COLO829 (cell line): ENCODE measurements around the gene PDE7B.

Experiments
- DNase-seq: peaks from one replicate; pipeline ENCODE4 v3.0.0; 2012; ENCODE audit warnings: low spot score

PDE7B gene

GRCh38 chr6:136150961-136151360 is 299.5 kb downstream of the PDE7B start:
- DNase-seq: no peak

- DNase-seq: no peak
These were observed 302.3 kb downstream of the PDE7B start for GRCh38 chr6:136153707-136154375.

GRCh38 chr6:136155191-136155590 is 303.7 kb downstream of the PDE7B start:
- DNase-seq: no peak

- no peak for DNase-seq
These were observed 306.2 kb downstream of the PDE7B start for GRCh38 chr6:136157743-136158142.

- DNase-seq: no peak
These were observed 306.9 kb downstream of the PDE7B start for GRCh38 chr6:136158387-136158821.

GRCh38 chr6:136158971-136159370 is 307.5 kb downstream of the PDE7B start:
- no peak for DNase-seq

- no peak for DNase-seq
These were observed 308.7 kb downstream of the PDE7B start for GRCh38 chr6:136160250-136160649.

- DNase-seq: no peak
These were observed 310.4 kb downstream of the PDE7B start for GRCh38 chr6:136161950-136162349.

GRCh38 chr6:136163260-136163659 is 311.8 kb downstream of the PDE7B start:
- DNase-seq: no peak

- no peak for DNase-seq
These were observed 315.3 kb downstream of the PDE7B start for GRCh38 chr6:136166815-136167214.

GRCh38 chr6:136169394-136170148 is 318.1 kb downstream of the PDE7B start:
- DNase-seq: no peak

GRCh38 chr6:136171231-136171630 is 319.7 kb downstream of the PDE7B start:
- DNase-seq: no peak

- no peak for DNase-seq
These were observed 322.3 kb downstream of the PDE7B start for GRCh38 chr6:136173519-136174507.

- no peak for DNase-seq
These were observed 323.0 kb downstream of the PDE7B start for GRCh38 chr6:136174510-136174909.

- DNase-seq: no peak
These were observed 324.4 kb downstream of the PDE7B start for GRCh38 chr6:136175873-136176272.

- no peak for DNase-seq
These were observed 327.2 kb downstream of the PDE7B start for GRCh38 chr6:136178749-136179148.

- no peak for DNase-seq
These were observed 329.4 kb downstream of the PDE7B start for GRCh38 chr6:136180704-136181511.

- DNase-seq: no peak
These were observed 330.0 kb downstream of the PDE7B start for GRCh38 chr6:136181512-136181833.

GRCh38 chr6:136181861-136182260 is 330.4 kb downstream of the PDE7B start:
- DNase-seq: no peak

- DNase-seq: no peak
These were observed 333.2 kb downstream of the PDE7B start for GRCh38 chr6:136184738-136185137.

- DNase-seq: no peak
These were observed 334.9 kb downstream of the PDE7B start for GRCh38 chr6:136186363-136186762.

- DNase-seq: no peak
These were observed 337.0 kb downstream of the PDE7B start for GRCh38 chr6:136188486-136188885.
